ENCODE results near the gene MPC2.

DNA sequence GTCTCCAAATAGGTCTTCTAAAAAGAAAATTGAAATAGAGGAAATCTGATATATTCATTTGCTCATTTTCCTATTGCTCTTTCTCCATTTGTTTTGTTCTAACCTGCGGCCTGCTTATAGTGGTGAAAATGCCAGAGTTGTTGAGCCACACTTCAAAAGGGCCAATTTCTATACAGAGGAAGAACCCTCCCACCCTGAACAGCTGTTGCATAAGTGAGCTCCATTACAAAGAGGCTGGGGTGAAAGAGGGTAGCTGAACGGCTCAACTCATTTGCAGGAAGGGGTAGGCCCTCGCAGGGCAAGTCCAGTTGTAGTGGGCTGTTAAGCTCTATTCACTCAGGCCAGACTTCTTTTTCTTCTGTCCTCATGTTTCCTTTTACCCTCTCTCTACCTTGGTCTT lies 31.7 kb downstream of the MPC2 start:
- TF ChIP-seq, protein P1, sequence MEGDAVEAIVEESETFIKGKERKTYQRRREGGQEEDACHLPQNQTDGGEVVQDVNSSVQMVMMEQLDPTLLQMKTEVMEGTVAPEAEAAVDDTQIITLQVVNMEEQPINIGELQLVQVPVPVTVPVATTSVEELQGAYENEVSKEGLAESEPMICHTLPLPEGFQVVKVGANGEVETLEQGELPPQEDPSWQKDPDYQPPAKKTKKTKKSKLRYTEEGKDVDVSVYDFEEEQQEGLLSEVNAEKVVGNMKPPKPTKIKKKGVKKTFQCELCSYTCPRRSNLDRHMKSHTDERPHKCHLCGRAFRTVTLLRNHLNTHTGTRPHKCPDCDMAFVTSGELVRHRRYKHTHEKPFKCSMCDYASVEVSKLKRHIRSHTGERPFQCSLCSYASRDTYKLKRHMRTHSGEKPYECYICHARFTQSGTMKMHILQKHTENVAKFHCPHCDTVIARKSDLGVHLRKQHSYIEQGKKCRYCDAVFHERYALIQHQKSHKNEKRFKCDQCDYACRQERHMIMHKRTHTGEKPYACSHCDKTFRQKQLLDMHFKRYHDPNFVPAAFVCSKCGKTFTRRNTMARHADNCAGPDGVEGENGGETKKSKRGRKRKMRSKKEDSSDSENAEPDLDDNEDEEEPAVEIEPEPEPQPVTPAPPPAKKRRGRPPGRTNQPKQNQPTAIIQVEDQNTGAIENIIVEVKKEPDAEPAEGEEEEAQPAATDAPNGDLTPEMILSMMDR (IDR thresholded peaks at IDR 0.05), result no peak
- TF ChIP-seq EP300 (IDR thresholded peaks at IDR 0.05), result no peak
